Endothelial cell of umbilical vein (primary cell): ENCODE data around the gene ARFGAP3. TPM values are rescaled to one million over a fixed set of nuclear protein-coding genes. Genes with fewer than 3 reads are reported as not detected.

Experiments used
- BruUV-seq: library from RNA; stranded (reverse); fragments of 400-500 nt; replicated peaks from 2 replicates; lab custom pipeline; 2021; lab: Mats Ljungman, UMichigan
- CTCF ChIA-PET: fragments of 300-600, 350-600 bp; sonication (Branson Sonifier 250); formaldehyde crosslinking; loops from one replicate; lab custom pipeline; 2021; ENCODE audit warnings: antibody characterized with exemption, inconsistent platforms; lab: Charles Lee
- POLR2A ChIA-PET: fragments of 300-600, 350-600 bp; sonication (Branson Sonifier 250); formaldehyde crosslinking; loops from one replicate; lab custom pipeline; 2021; ENCODE audit warnings: antibody characterized with exemption, inconsistent platforms; lab: Charles Lee
- DNase-seq: peaks from one replicate; pipeline ENCODE4 v3.0.0-alpha.2; 2011; ENCODE audit warnings: low read depth, low spot score
- FAIRE-seq: peaks from 2 replicates; lab custom pipeline; 2011; peaks lifted over from hg19 to GRCh38; lab: Jason Lieb, UNC
- H2AFZ ChIP-seq: 2 replicates; pipeline ENCODE4 v1.6.0; 2012; ENCODE audit warnings: low read depth, low read length, control low read depth, inconsistent platforms
- H3K27ac ChIP-seq: 2 replicates; pipeline ENCODE4 v1.5.1; 2011; ENCODE audit warnings: low read depth, mild to moderate bottlenecking, control low read depth, low read length, moderate library complexity; ENCODE audit not compliant: insufficient read depth
- H3K27me3 ChIP-seq, 2 experiments: 2 replicates each; pipeline versions ENCODE4 v1.6.0 to v1.6.1; 2011; ENCODE audit warnings: low read length in 2 of 2, mixed read lengths in 1 of 2; ENCODE audit not compliant: control insufficient read depth in 2 of 2, insufficient read depth in 2 of 2
- H3K36me3 ChIP-seq, 2 experiments: 2 replicates in 1 of 2; 3 replicates in 1 of 2; pipeline ENCODE4 v1.5.1; 2011; ENCODE audit warnings: low read length in 2 of 2, mild to moderate bottlenecking in 1 of 2, moderate library complexity in 1 of 2; ENCODE audit not compliant: control insufficient read depth in 2 of 2, insufficient read depth in 2 of 2; ENCODE audit errors: extremely low read depth in 1 of 2
- H3K4me1 ChIP-seq: 3 replicates; pipeline ENCODE4 v1.5.1; 2011; ENCODE audit warnings: mild to moderate bottlenecking, low read length; ENCODE audit not compliant: control insufficient read depth, insufficient read depth; ENCODE audit errors: extremely low read depth
- H3K4me2 ChIP-seq: 2 replicates; pipeline ENCODE4 v1.6.1; 2011; ENCODE audit warnings: low read length, control low read depth, mixed read lengths; ENCODE audit not compliant: insufficient read depth
- H3K4me3 ChIP-seq, 3 experiments: fragments of 200-600 bp in 1 of 3; sonication (generic), shearing (Covaris generic) in 1 of 3; replicated peaks in 1 of 3; 2 replicates each; pipeline ENCODE4 v1.5.1; 2011 to 2016; ENCODE audit warnings: control low read depth in 3 of 3, low read length in 3 of 3, mild to moderate bottlenecking in 2 of 3, inconsistent platforms in 1 of 3, low read depth in 1 of 3, moderate library complexity in 1 of 3; ENCODE audit not compliant: insufficient read depth in 1 of 3
- H3K79me2 ChIP-seq: 2 replicates; pipeline ENCODE4 v1.6.0; 2012; ENCODE audit warnings: low read length, inconsistent platforms; ENCODE audit not compliant: control insufficient read depth, insufficient read depth
- H3K9ac ChIP-seq: replicated peaks from 2 replicates; pipeline ENCODE3; 2011; ENCODE audit warnings: low read length, control low read depth; ENCODE audit not compliant: insufficient read depth; ENCODE audit errors: extremely low read depth
- H3K9me1 ChIP-seq: replicated peaks from 3 replicates; pipeline ENCODE4 v1.6.0; 2011; ENCODE audit warnings: mild to moderate bottlenecking, low read length; ENCODE audit not compliant: control insufficient read depth, insufficient read depth; ENCODE audit errors: extremely low read depth
- H3K9me3 ChIP-seq: replicated peaks from 2 replicates; pipeline ENCODE4 v1.5.1; 2012; ENCODE audit warnings: low read length, inconsistent platforms; ENCODE audit not compliant: control insufficient read depth, insufficient read depth
- H4K20me1 ChIP-seq: replicated peaks from 2 replicates; pipeline ENCODE3; 2011; ENCODE audit warnings: mild to moderate bottlenecking, low read length; ENCODE audit not compliant: control insufficient read depth, insufficient read depth; ENCODE audit errors: extremely low read depth
- CTCF ChIP-seq, 2 donors: IDR thresholded peaks; 1 replicate in 1 of 2; 2 replicates in 1 of 2; pipeline ENCODE4 v1.5.1; 2011; ENCODE audit warnings: low read length in 2 of 2, mild to moderate bottlenecking in 2 of 2, moderate library complexity in 2 of 2, control low read depth in 1 of 2, inconsistent platforms in 1 of 2, low read depth in 1 of 2; ENCODE audit not compliant: insufficient read depth in 1 of 2; ENCODE audit errors: extremely low read depth in 1 of 2
- EZH2 ChIP-seq: IDR thresholded peaks from 2 replicates; pipeline ENCODE4 v1.6.1; 2012; ENCODE audit warnings: borderline replicate concordance, low read depth, mild to moderate bottlenecking, moderate library complexity, low read length, inconsistent platforms; ENCODE audit not compliant: severe bottlenecking
- GATA2 ChIP-seq: IDR thresholded peaks from 2 replicates; pipeline ENCODE4 v1.7.0; 2011; ENCODE audit warnings: low read depth, mild to moderate bottlenecking, moderate library complexity, mixed read lengths, low read length; ENCODE audit not compliant: insufficient read length, insufficient read depth
- JUN ChIP-seq: IDR thresholded peaks from 2 replicates; pipeline ENCODE4 v1.6.1; 2011; ENCODE audit warnings: borderline replicate concordance, low read depth; ENCODE audit not compliant: insufficient read length, insufficient read depth
- MAX ChIP-seq: IDR thresholded peaks from 2 replicates; pipeline ENCODE4 v1.6.1; 2011; ENCODE audit not compliant: insufficient read depth, insufficient read length
- POLR2A ChIP-seq: IDR thresholded peaks from 2 replicates; pipeline ENCODE4 v1.6.1; 2012; ENCODE audit warnings: low read depth, mild to moderate bottlenecking, control low read depth, low read length
- POLR2AphosphoS5 ChIP-seq: IDR thresholded peaks from 2 replicates; pipeline ENCODE4 v1.6.1; 2012; ENCODE audit warnings: low read depth, mild to moderate bottlenecking, control low read depth, low read length, moderate library complexity; ENCODE audit not compliant: insufficient read depth
- dilution Hi-C: fragments of 300-500 bp; cut with MboI; formaldehyde crosslinking; loops from one replicate; pipeline ENCODE4 v1.15.0; 2019; ENCODE audit warnings: low sequenced_read_pairs; ENCODE audit not compliant: extremely low pct_ligation_motif_present
- intact Hi-C: fragments of 100-400 bp; cut with micrococcal nuclease; formaldehyde crosslinking; loops from one replicate; pipeline ENCODE4 v1.10.0; 2022
- polyA plus RNA-seq, 4 experiments: library from polyadenylated mRNA; depleted of rRNA in 3 of 4; stranded (reverse) in 3 of 4; unstranded in 1 of 4; fragments of >200 nt; gene quantifications; 2 replicates each; pipeline versions ENCODE4 v1.2.1 to v1.2.3, GENCODE V29; 2011 to 2012; ENCODE audit warnings: missing spikeins in 1 of 4
- total RNA-seq: library from RNA; stranded (reverse); gene quantifications from 2 replicates; pipeline ENCODE4 v1.2.3, GENCODE V29; 2021

ARFGAP3 gene
- total and polyA plus RNA-seq, 2 donors (not counting 3 experiments of a cell fraction or from before 2014, with no cell fraction given), result 29.1 to 33.4 TPM

DNA sequence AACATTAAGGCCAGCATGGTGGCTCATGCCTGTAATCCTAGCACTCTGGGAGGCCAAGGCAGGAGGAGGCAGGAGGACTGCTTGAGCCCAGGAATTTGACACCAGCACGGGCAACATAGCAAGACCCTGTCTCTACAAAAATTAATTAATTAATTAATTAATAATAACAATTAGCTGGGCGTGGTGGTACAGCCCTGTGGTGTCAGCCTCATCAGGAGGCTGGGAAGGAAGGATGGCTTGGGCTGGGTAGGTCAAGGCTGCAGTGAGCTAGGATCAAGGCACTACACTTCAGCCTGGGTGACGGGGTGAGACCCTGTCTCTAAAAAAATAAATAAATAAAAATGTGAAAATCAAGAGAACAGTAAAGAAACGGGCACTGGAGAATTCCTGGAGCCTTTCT, 1.4 kb downstream of the ARFGAP3 start:
- dilution Hi-C loops, result no loop called here
- DNase-seq (no peak), FAIRE-seq (no peak)
- Histone ChIP-seq H3K9me1 (no peaks in the 10 kb centered on the region), H3K9ac (peak overlapping the region; percentile 94), H3K9me3 (no peaks in the 10 kb centered on the region), H4K20me1 (peaks cover 6% of the 10 kb centered on the region), H3K4me2 (peak overlapping the region; percentile 73), H3K4me1 (peaks cover 2% of the 10 kb centered on the region), H3K27ac (peak overlapping the region; percentile 89), H3K79me2 (peaks cover 21% of the 10 kb centered on the region), H3K4me3 (peak overlapping the region; percentile 61 to 81 (median 65)), H3K36me3 (no peaks in the 10 kb centered on the region), H2AFZ (no peak overlapping the region), H3K27me3 (no peaks in the 10 kb centered on the region)
- no TSS peak for BruUV-seq
- intact Hi-C loops, result loop anchor here (5.0 kb wide), 1 partner anchor 193 kb away; no protein-coding TSS in a partner anchor
- ChIA-PET POLR2A (interaction anchor here (1.6 kb wide), 1 partner anchor 12 kb away, joined by 5 read pairs; no protein-coding TSS in a partner anchor), CTCF (interaction anchor here (1.4 to 3.6 kb wide), 5 partner anchors 12 to 234 kb away, joined by 6 to 21 read pairs (median 8); no protein-coding TSS in a partner anchor)
- no peak for TF ChIP-seq MAX
- TF ChIP-seq POLR2A, result no peak
- TF ChIP-seq POLR2AphosphoS5, result no peak
- no peak for TF ChIP-seq CTCF (IDR thresholded peaks at IDR 0.05; ENCODE audit: extremely low read depth in 1 of 2, insufficient read depth in 1 of 2, low read depth in 1 of 2, low read length in 2 of 2)
- no peak for TF ChIP-seq GATA2
- TF ChIP-seq JUN, result no peak
- TF ChIP-seq EZH2, result no peak
